Effector memory CD8-positive, alpha-beta T cell (primary cell): ENCODE data around the gene ZGPAT.
"Not testable (repeated sequence)": the region's sequence is repeated elsewhere in the genome, so short reads cannot be mapped to it uniquely, and the experiment has no call there.

Source experiments
- ATAC-seq: fragments of 150-1000 bp; cut with Tn5 transposase; replicated peaks from 2 replicates; pipeline ENCODE4 v1.10.0; 2021; ENCODE audit warnings: mild to moderate bottlenecking, moderate library complexity
- DNase-seq, 3 experiments: peaks; one replicate each; pipeline ENCODE4 v3.0.0; 2021
- H3K27ac Mint-ChIP-seq, 2 donors: one replicate each; pipeline ENCODE4 v1.8.0; 2022; ENCODE audit warnings: mild to moderate bottlenecking in 2 of 2, mixed read lengths in 2 of 2, moderate library complexity in 2 of 2
- H3K27me3 Mint-ChIP-seq, 2 donors: one replicate each; pipeline ENCODE4 v1.8.0; 2022; ENCODE audit warnings: mixed read lengths in 2 of 2
- H3K36me3 Mint-ChIP-seq: one replicate; pipeline ENCODE4 v1.8.0; 2022; ENCODE audit warnings: mild to moderate bottlenecking, moderate library complexity, mixed read lengths; ENCODE audit not compliant: insufficient read depth
- H3K4me1 Mint-ChIP-seq, 2 donors: one replicate each; pipeline ENCODE4 v1.8.0; 2022; ENCODE audit warnings: low read depth in 2 of 2, mixed read lengths in 2 of 2
- H3K4me3 Mint-ChIP-seq, 2 donors: one replicate each; pipeline ENCODE4 v1.8.0; 2022; ENCODE audit warnings: mild to moderate bottlenecking in 2 of 2, mixed read lengths in 2 of 2, moderate library complexity in 2 of 2
- H3K9me3 Mint-ChIP-seq, 2 donors: one replicate each; pipeline ENCODE4 v1.8.0; 2022; ENCODE audit warnings: mixed read lengths in 2 of 2

Gene ZGPAT

GRCh38 chr20:63706852-63707557, 834 bp upstream of the ZGPAT start:
- peaks cover 29 to 35% of the 10 kb centered on the region in 2 donors for H3K4me1 Mint-ChIP-seq

GRCh38 chr20:63708301-63709148, 686 bp downstream of the ZGPAT start:
- H3K27ac Mint-ChIP-seq: peak overlapping the region; percentile 52 to 94
- no peaks in the 10 kb centered on the region for H3K9me3 Mint-ChIP-seq
- H3K36me3 Mint-ChIP-seq: peaks cover 65% of the 10 kb centered on the region
- H3K4me1 Mint-ChIP-seq: peaks cover 37 to 38% of the 10 kb centered on the region in 2 donors
- H3K27me3 Mint-ChIP-seq: no peaks in the 10 kb centered on the region
- ATAC-seq (peak; percentile 23), DNase-seq (no peak)
- peak overlapping the region; percentile 85 to 87 for H3K4me3 Mint-ChIP-seq

More at GRCh38 chr20:63706852-63707557, 834 bp upstream of the ZGPAT start:
- peak; percentile 45 to 56 (median 50) for DNase-seq
- Mint-ChIP-seq H3K4me3 (peak overlapping the region; percentile 85 to 87), H3K27ac (peak overlapping the region; percentile 82 to 94), H3K36me3 (peaks cover 59% of the 10 kb centered on the region), H3K27me3 (no peaks in the 10 kb centered on the region), H3K9me3 (no peaks in the 10 kb centered on the region)
- ATAC-seq: peak; percentile 58

GRCh38 chr20:63709149-63709527, 1.3 kb downstream of the ZGPAT start:
- H3K27me3 Mint-ChIP-seq: no peaks in the 10 kb centered on the region
- ATAC-seq (no peak), DNase-seq (no peak)
- H3K4me3 Mint-ChIP-seq: peak overlapping the region; percentile 85 to 87
- peak overlapping the region; percentile 52 to 94 for H3K27ac Mint-ChIP-seq
- no peaks in the 10 kb centered on the region for H3K9me3 Mint-ChIP-seq
- peaks cover 37 to 38% of the 10 kb centered on the region in 2 donors for H3K4me1 Mint-ChIP-seq
- H3K36me3 Mint-ChIP-seq: peaks cover 63% of the 10 kb centered on the region

- Mint-ChIP-seq H3K4me3 (peak overlapping the region in 1 of 2 donors; percentile 52), H3K27ac (peak overlapping the region; percentile 49 to 69), H3K4me1 (peaks cover 42 to 48% of the 10 kb centered on the region in 2 donors), H3K36me3 (peaks cover 60% of the 10 kb centered on the region), H3K27me3 (no peaks in the 10 kb centered on the region), H3K9me3 (no peaks in the 10 kb centered on the region)
- ATAC-seq (no peak), DNase-seq (no peak)
Measured at GRCh38 chr20:63711085-63711645, 3.3 kb downstream of the ZGPAT start.

- ATAC-seq (no peak), DNase-seq (no peak)
- H3K27me3 Mint-ChIP-seq: no peaks in the 10 kb centered on the region
- peak overlapping the region in 1 of 2 donors; percentile 16 for H3K4me3 Mint-ChIP-seq
- peaks cover 39 to 47% of the 10 kb centered on the region in 2 donors for H3K4me1 Mint-ChIP-seq
- H3K27ac Mint-ChIP-seq: peak overlapping the region in 1 of 2 donors; percentile 78
- H3K36me3 Mint-ChIP-seq: peaks cover 64% of the 10 kb centered on the region
- no peaks in the 10 kb centered on the region for H3K9me3 Mint-ChIP-seq
Measured at GRCh38 chr20:63712191-63712590, 4.4 kb downstream of the ZGPAT start.

- no peak for ATAC-seq
- no peak overlapping the region for H3K4me3 Mint-ChIP-seq
- H3K9me3 Mint-ChIP-seq: no peaks in the 10 kb centered on the region
- H3K27ac Mint-ChIP-seq: no peak overlapping the region
- H3K4me1 Mint-ChIP-seq: peaks cover 34 to 49% of the 10 kb centered on the region in 2 donors
- no peak for DNase-seq
- H3K27me3 Mint-ChIP-seq: no peaks in the 10 kb centered on the region
- peaks cover 71% of the 10 kb centered on the region for H3K36me3 Mint-ChIP-seq
Measured at GRCh38 chr20:63714858-63715257, 7.0 kb downstream of the ZGPAT start.

GRCh38 chr20:63718996-63719395, 11.2 kb downstream of the ZGPAT start:
- ATAC-seq (no peak), DNase-seq (no peak)
- Mint-ChIP-seq H3K4me1 (peaks cover 29 to 48% of the 10 kb centered on the region in 2 donors), H3K9me3 (no peaks in the 10 kb centered on the region), H3K27ac (no peak overlapping the region), H3K4me3 (no peak overlapping the region), H3K36me3 (peaks cover 60% of the 10 kb centered on the region), H3K27me3 (no peaks in the 10 kb centered on the region)

GRCh38 chr20:63722967-63723622, 15.3 kb downstream of the ZGPAT start:
- Mint-ChIP-seq H3K4me1 (peaks cover 21 to 30% of the 10 kb centered on the region in 2 donors), H3K36me3 (peaks cover 34% of the 10 kb centered on the region)
- not testable (repeated sequence) for H3K4me3 Mint-ChIP-seq

GRCh38 chr20:63730189-63730733, 22.4 kb downstream of the ZGPAT start:
- H3K9me3 Mint-ChIP-seq, DNase-seq, ATAC-seq, H3K27me3 Mint-ChIP-seq, H3K27ac Mint-ChIP-seq, H3K4me3 Mint-ChIP-seq: not testable (repeated sequence)
- peaks cover 29 to 30% of the 10 kb centered on the region in 2 donors for H3K4me1 Mint-ChIP-seq
- peaks cover 15% of the 10 kb centered on the region for H3K36me3 Mint-ChIP-seq

More at GRCh38 chr20:63722967-63723622, 15.3 kb downstream of the ZGPAT start:
- DNase-seq, H3K27me3 Mint-ChIP-seq, H3K9me3 Mint-ChIP-seq, ATAC-seq: not testable (repeated sequence)
- peak overlapping the region in 1 of 2 donors; percentile 86 for H3K27ac Mint-ChIP-seq

- no peaks in the 10 kb centered on the region for H3K27me3 Mint-ChIP-seq
- no peak for ATAC-seq
- H3K4me1 Mint-ChIP-seq: peaks cover 40 to 41% of the 10 kb centered on the region in 2 donors
- no peaks in the 10 kb centered on the region for H3K9me3 Mint-ChIP-seq
- no peak for DNase-seq
- H3K27ac Mint-ChIP-seq: no peak overlapping the region
- H3K36me3 Mint-ChIP-seq: peaks cover 25% of the 10 kb centered on the region
- H3K4me3 Mint-ChIP-seq: no peak overlapping the region
Measured at GRCh38 chr20:63731410-63731809, 23.6 kb downstream of the ZGPAT start.

GRCh38 chr20:63732118-63733095, 24.6 kb downstream of the ZGPAT start:
- DNase-seq (no peak), ATAC-seq (no peak)
- Mint-ChIP-seq H3K4me1 (peaks cover 34 to 35% of the 10 kb centered on the region in 2 donors), H3K27ac (no peak overlapping the region), H3K9me3 (no peaks in the 10 kb centered on the region), H3K36me3 (peaks cover 35% of the 10 kb centered on the region), H3K27me3 (no peaks in the 10 kb centered on the region), H3K4me3 (no peak overlapping the region)

GRCh38 chr20:63733117-63733516, 25.3 kb downstream of the ZGPAT start:
- Mint-ChIP-seq H3K4me1 (peaks cover 30 to 35% of the 10 kb centered on the region in 2 donors), H3K4me3 (no peak overlapping the region), H3K9me3 (no peaks in the 10 kb centered on the region), H3K36me3 (peaks cover 36% of the 10 kb centered on the region), H3K27me3 (no peaks in the 10 kb centered on the region), H3K27ac (no peak overlapping the region)
- ATAC-seq: no peak
- no peak for DNase-seq
